ENCODE measurements around the gene CORO2A.

DNA sequence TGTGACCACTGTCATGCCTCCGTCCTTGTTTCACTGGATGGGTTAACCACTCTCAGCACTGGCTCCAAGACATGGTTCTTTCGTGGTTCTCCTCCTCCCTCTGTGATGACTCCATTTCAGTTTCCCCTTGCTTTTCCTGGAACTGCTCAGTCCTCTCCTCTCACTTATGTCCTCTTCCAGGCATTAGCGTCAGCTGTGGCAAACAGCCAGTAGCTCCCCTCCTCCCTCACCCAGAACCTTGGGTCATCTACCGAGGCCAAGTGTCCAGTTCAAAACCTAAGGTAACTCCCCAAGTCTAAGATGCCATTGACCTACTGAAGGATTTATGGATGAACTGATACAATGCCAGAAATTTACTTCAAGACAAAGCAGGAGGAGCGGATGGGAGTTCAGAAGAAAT, 9.8 kb upstream of the CORO2A start:
- TF ChIP-seq, protein P1, sequence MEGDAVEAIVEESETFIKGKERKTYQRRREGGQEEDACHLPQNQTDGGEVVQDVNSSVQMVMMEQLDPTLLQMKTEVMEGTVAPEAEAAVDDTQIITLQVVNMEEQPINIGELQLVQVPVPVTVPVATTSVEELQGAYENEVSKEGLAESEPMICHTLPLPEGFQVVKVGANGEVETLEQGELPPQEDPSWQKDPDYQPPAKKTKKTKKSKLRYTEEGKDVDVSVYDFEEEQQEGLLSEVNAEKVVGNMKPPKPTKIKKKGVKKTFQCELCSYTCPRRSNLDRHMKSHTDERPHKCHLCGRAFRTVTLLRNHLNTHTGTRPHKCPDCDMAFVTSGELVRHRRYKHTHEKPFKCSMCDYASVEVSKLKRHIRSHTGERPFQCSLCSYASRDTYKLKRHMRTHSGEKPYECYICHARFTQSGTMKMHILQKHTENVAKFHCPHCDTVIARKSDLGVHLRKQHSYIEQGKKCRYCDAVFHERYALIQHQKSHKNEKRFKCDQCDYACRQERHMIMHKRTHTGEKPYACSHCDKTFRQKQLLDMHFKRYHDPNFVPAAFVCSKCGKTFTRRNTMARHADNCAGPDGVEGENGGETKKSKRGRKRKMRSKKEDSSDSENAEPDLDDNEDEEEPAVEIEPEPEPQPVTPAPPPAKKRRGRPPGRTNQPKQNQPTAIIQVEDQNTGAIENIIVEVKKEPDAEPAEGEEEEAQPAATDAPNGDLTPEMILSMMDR (conservative IDR thresholded peaks at IDR 0.05): no peak
- no peak for TF ChIP-seq EZH2 (IDR thresholded peaks at IDR 0.05; ENCODE audit: low read depth)
